Mesenchymal stem cell (in vitro differentiated cells and primary cell): ENCODE results near the gene EEF2KMT.

Experiments used
- DNase-seq: peaks from one replicate; pipeline ENCODE4 v3.0.0-alpha.2; 2013
- H2AFZ ChIP-seq: one replicate; pipeline ENCODE4 v1.6.1; 2013; ENCODE audit warnings: low read depth, mild to moderate bottlenecking, control low read depth, inconsistent platforms, low read length, moderate library complexity
- H2AK5ac ChIP-seq: 2 replicates; pipeline ENCODE4 v1.6.1; 2013; ENCODE audit warnings: low read length, moderate library complexity, mild to moderate bottlenecking, inconsistent platforms; ENCODE audit not compliant: severe bottlenecking
- H2BK120ac ChIP-seq: one replicate; pipeline ENCODE4 v1.6.1; 2013; ENCODE audit warnings: low read depth, mild to moderate bottlenecking, inconsistent platforms, low read length, moderate library complexity
- H2BK12ac ChIP-seq, 2 experiments: one replicate each; pipeline ENCODE4 v1.6.1; 2013; ENCODE audit warnings: inconsistent platforms in 2 of 2, low read length in 2 of 2, mild to moderate bottlenecking in 2 of 2, moderate library complexity in 2 of 2, control low read depth in 1 of 2
- H2BK15ac ChIP-seq: one replicate; pipeline ENCODE4 v1.6.1; 2013; ENCODE audit warnings: mild to moderate bottlenecking, low read depth, inconsistent platforms; ENCODE audit not compliant: poor library complexity, severe bottlenecking
- H2BK5ac ChIP-seq: 2 replicates; pipeline ENCODE4 v1.6.1; 2013; ENCODE audit warnings: low read depth, mild to moderate bottlenecking, low read length, control low read depth, inconsistent platforms; ENCODE audit not compliant: poor library complexity, severe bottlenecking
- H3K14ac ChIP-seq, 2 experiments: one replicate each; pipeline ENCODE4 v1.6.1; 2013; ENCODE audit warnings: inconsistent platforms in 2 of 2, low read length in 2 of 2, control low read depth in 1 of 2, mild to moderate bottlenecking in 1 of 2, moderate library complexity in 1 of 2
- H3K18ac ChIP-seq, 2 experiments: one replicate each; pipeline ENCODE4 v1.6.1; 2013; ENCODE audit warnings: inconsistent platforms in 2 of 2, low read length in 2 of 2, control low read depth in 1 of 2, low read depth in 1 of 2, mild to moderate bottlenecking in 1 of 2
- H3K23ac ChIP-seq, 2 experiments: one replicate each; pipeline ENCODE4 v1.6.1; 2013; ENCODE audit warnings: inconsistent platforms in 2 of 2, low read length in 2 of 2, mild to moderate bottlenecking in 2 of 2, moderate library complexity in 2 of 2, control low read depth in 1 of 2
- H3K27ac ChIP-seq: 2 replicates; pipeline ENCODE4 v1.5.1; 2013; ENCODE audit warnings: mild to moderate bottlenecking, moderate library complexity, low read length, control low read depth, inconsistent platforms; ENCODE audit not compliant: poor library complexity, severe bottlenecking
- H3K27me3 ChIP-seq, 2 experiments: 2 replicates each; pipeline versions ENCODE4 v1.6.1 to v1.7.0; 2013; ENCODE audit warnings: low read length in 2 of 2, mild to moderate bottlenecking in 2 of 2, moderate library complexity in 2 of 2, control low read depth in 1 of 2, inconsistent platforms in 1 of 2; ENCODE audit not compliant: control insufficient read depth in 1 of 2, insufficient read depth in 1 of 2
- H3K36me3 ChIP-seq, 2 experiments: 2 replicates each; pipeline versions ENCODE4 v1.6.1 to v1.7.0; 2013; ENCODE audit warnings: low read length in 2 of 2, control low read depth in 1 of 2, inconsistent platforms in 1 of 2, low read depth in 1 of 2, mild to moderate bottlenecking in 1 of 2; ENCODE audit not compliant: insufficient read depth in 2 of 2, control insufficient read depth in 1 of 2
- H3K4ac ChIP-seq, 2 experiments: one replicate each; pipeline ENCODE4 v1.6.1; 2013; ENCODE audit warnings: inconsistent platforms in 2 of 2, low read length in 2 of 2, mild to moderate bottlenecking in 2 of 2, moderate library complexity in 2 of 2, control low read depth in 1 of 2, low read depth in 1 of 2
- H3K4me1 ChIP-seq: 2 replicates; pipeline ENCODE4 v1.6.1; 2013; ENCODE audit warnings: low read depth, low read length, control low read depth; ENCODE audit not compliant: control insufficient read depth, insufficient read depth
- H3K4me2 ChIP-seq: 2 replicates; pipeline ENCODE4 v1.6.1; 2013; ENCODE audit warnings: low read length, mild to moderate bottlenecking, inconsistent platforms; ENCODE audit not compliant: poor library complexity, severe bottlenecking
- H3K4me3 ChIP-seq, 2 experiments: 2 replicates each; pipeline versions ENCODE4 v1.5.1 to v1.7.0; 2013; ENCODE audit warnings: low read length in 2 of 2, mild to moderate bottlenecking in 2 of 2, control low read depth in 1 of 2, low read depth in 1 of 2; ENCODE audit not compliant: insufficient read depth in 1 of 2
- H3K79me1 ChIP-seq: replicated peaks from 2 replicates; pipeline ENCODE4 v1.6.1; 2013; ENCODE audit warnings: mild to moderate bottlenecking, control low read depth, low read length, inconsistent platforms; ENCODE audit not compliant: poor library complexity, severe bottlenecking
- H3K9ac ChIP-seq: 2 replicates; pipeline ENCODE4 v1.7.0; 2013; ENCODE audit warnings: mild to moderate bottlenecking, low read length, moderate library complexity
- H3K9me3 ChIP-seq: 2 replicates; pipeline ENCODE4 v1.7.0; 2013; ENCODE audit warnings: mild to moderate bottlenecking, low read length; ENCODE audit not compliant: control insufficient read depth
- H4K8ac ChIP-seq: one replicate; pipeline ENCODE4 v1.6.1; 2013; ENCODE audit warnings: inconsistent platforms, mild to moderate bottlenecking, low read length, moderate library complexity
- H4K91ac ChIP-seq: one replicate; pipeline ENCODE4 v1.6.1; 2013; ENCODE audit warnings: mild to moderate bottlenecking, low read length, inconsistent platforms
- WGBS: methylation state at CpG from one replicate; pipeline ENCODE4 v1.1.7; 2013; ENCODE audit warnings: mixed read lengths; 5-methylcytosine and 5-hydroxymethylcytosine counted together

The EEF2KMT gene

GRCh38 chr16:5035909-5036227, 61.7 kb downstream of the EEF2KMT start:
- Histone ChIP-seq H3K27ac (no peak overlapping the region), H3K18ac (no peak overlapping the region), H3K27me3 (peaks cover 6 to 8% of the 10 kb centered on the region in 2 experiments), H3K4me1 (peaks cover 7% of the 10 kb centered on the region), H3K9ac (no peak overlapping the region), H3K36me3 (peaks cover 0 to 4% of the 10 kb centered on the region in 2 experiments), H4K91ac (no peak overlapping the region), H3K4me2 (no peak overlapping the region), H2AK5ac (no peak overlapping the region), H2AFZ (no peak overlapping the region), H3K23ac (no peak overlapping the region), H2BK15ac (no peak overlapping the region), H3K14ac (no peak overlapping the region), H2BK5ac (no peak overlapping the region), H3K4me3 (no peak overlapping the region), H2BK120ac (no peak overlapping the region), H3K4ac (no peak overlapping the region), H3K79me1 (peaks cover 13% of the 10 kb centered on the region), H4K8ac (no peak overlapping the region), H3K9me3 (no peaks in the 10 kb centered on the region), H2BK12ac (no peak overlapping the region)
- peak; percentile 3 for DNase-seq
- 59% methylated on average over 1 of the region's 1 CpG for WGBS
